Measurements from ENCODE around the gene CAPN2.

Gene CAPN2

GRCh38 chr1:223702735-223703667 is 9.3 kb upstream of the CAPN2 start:
- no peak for DNase-seq (ENCODE audit: low spot score)

GRCh38 chr1:223703668-223704013 is 8.7 kb upstream of the CAPN2 start:
- no peak for DNase-seq (ENCODE audit: low spot score)

- no peak for DNase-seq (ENCODE audit: low spot score)
Measured at GRCh38 chr1:223704921-223705878, 7.1 kb upstream of the CAPN2 start.

GRCh38 chr1:223706077-223706973 is 6.0 kb upstream of the CAPN2 start:
- no peak for DNase-seq (ENCODE audit: low spot score)

- DNase-seq (ENCODE audit: low spot score), result no peak
Measured at GRCh38 chr1:223707256-223708000, 4.9 kb upstream of the CAPN2 start.

DNA sequence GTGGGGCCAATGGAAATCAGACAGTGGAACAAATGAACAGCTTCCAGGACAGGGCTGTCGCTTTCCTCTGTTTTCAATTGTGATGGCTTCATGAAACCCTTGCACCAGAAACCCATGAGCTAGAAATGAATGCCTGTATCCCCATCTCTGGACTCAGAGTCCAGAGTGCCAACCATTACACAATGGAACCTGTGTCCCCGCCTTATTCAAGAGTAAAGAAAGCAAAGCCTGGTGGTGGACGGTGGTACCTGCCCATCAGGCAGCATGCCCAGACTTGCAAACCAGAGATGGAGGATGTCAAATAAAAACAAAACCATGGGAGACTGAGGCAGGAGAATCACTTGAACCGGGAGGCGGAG is 4.4 kb upstream of the CAPN2 start:
- DNase-seq (ENCODE audit: low spot score), result no peak

GRCh38 chr1:223708651-223709268 is 3.6 kb upstream of the CAPN2 start:
- no peak for DNase-seq (ENCODE audit: low spot score)

- DNase-seq (ENCODE audit: low spot score), result no peak
Measured at GRCh38 chr1:223709598-223709997, 2.7 kb upstream of the CAPN2 start.

DNA sequence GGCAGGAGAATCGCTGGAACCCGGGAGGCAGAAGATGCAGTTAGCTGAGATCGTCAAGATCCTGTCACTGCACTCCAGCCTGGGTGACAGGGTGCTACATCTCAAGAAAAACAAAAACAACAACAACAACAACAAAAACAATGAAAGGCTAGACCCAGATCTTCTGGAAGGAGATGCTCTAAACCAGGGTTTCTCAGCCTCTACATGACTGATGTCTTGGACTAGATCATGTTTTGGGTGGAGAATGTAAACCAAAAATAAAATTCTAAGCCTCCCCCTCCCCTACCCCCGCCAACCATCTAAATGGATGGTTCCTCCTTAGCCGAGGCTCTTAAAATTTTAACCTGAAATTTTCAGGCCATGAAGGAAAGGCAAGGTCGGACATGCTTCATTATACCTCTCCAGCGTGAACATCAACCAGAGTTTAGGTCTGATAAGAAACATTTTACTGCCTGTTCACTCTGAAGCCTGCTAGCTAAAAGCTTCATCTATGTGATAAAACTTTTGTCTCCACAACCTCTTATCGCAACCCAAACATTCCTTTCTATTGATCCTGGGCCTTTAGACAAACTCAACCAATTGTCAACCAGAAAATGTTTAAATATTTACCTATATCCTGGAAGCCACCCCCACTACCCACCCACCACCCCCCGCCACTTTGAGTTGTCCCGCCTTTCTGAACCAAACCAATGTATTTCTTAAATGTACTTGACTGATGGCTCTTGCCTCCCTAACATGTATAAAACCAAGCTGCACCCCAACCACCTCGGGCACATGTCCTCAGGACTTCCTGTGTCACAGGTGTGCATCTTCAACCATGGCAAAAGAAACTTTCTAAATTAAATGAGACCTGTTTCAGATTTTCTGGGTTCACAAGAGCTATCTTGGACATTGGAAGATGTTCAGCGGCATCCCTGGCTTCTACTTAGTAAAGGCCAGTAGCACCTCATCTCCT is 1.9 kb upstream of the CAPN2 start:
- no peak for DNase-seq (ENCODE audit: low spot score)

- no peak for DNase-seq (ENCODE audit: low spot score)
Measured at GRCh38 chr1:223711173-223711572, 1.2 kb upstream of the CAPN2 start.

DNA sequence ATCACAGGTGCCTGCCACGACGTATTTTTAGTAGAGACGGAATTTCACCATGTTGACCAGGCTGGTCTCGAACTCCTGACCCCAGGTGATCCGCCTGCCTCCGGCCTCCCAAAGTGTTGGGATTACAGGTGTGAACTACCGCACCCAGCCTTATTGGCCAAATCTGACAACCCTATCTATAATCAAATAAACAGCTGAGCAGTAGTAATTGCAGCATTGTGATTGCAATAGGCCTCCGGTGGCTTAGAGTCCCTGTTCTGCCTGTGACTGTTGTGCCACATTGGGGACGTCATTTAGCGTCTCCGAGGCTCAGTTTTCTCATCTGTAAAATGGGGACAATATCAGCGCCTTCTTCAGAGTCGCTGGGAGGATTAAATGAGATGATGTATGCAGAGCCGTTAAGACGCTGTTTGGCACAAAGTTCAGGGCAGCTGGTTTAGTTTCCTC is 569 bp upstream of the CAPN2 start:
- DNase-seq (ENCODE audit: low spot score), result peak; percentile 31

DNA sequence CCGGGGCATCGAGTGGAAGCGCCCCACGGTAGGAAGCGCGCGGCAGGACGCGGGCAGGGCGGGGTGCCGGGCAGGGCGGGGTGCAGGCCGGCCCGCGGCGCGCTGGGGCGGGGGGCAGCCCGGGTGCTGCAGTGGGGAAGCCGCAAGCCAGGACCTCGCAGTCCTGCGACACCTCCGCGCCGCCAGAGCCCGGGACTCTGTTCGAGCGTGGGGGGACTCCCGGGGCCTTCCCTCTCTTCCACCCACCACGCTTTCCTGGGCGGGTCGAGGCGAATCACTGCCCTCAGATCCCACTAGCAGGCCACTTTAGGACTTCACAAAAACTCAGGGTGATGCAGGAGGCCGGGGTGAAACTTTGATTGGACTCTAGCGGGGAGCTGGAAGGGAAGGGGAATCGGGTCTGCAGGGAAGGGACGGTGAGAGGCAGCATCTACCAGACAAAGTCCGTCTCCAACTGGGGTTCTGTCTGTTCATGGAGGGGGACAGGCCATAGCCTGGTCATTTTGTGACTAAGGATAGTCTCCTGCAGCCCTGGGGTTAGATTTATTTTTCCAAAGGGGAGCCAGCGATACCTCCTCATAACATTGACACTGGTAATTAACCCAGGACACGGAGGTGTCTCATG is 623 bp downstream of the CAPN2 start:
- DNase-seq (ENCODE audit: low spot score), result peak; percentile 36

DNA sequence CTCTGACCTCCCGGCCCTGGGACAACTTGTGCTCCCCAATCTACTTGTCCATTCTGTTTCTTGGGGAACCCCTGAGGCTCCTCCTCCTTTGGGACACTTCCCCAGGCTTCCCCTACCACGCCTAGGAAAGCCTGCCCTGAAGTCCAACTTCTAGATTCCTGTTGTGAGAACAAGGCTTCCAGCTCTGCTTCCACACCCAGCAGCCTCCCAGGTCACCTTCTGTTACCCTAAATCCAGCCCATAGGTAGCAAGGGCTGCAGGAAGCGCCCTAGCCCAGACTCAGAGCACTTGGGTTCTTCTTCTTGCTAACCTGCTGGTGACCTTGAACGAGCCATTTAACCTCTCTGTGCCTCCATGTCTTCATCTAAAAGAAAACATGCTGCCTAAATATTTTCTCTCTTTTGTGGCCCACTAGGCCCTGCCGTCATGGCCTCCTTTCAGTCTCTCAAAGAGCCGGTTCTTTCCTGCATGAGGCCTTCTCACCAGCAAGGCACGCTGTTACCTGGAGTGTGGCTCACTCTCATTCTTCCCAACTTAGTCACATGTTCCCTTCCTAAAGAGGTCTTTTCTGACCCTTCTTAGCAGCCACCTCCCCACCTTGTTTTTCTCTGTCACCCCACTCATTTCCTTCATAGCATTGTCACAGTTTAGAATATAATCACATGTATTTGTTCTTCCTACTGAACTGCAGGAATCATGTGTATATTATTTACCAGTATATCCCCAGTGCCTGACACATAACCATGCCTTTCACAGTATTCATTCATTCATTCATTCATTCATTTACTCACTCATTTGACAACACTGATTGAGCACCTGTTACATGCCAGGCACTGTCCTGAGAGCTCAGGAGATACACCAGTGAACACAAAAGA is 1.4 kb downstream of the CAPN2 start:
- DNase-seq (ENCODE audit: low spot score), result no peak

- DNase-seq (ENCODE audit: low spot score), result no peak
Measured at GRCh38 chr1:223714421-223714724, 2.0 kb downstream of the CAPN2 start.

DNA sequence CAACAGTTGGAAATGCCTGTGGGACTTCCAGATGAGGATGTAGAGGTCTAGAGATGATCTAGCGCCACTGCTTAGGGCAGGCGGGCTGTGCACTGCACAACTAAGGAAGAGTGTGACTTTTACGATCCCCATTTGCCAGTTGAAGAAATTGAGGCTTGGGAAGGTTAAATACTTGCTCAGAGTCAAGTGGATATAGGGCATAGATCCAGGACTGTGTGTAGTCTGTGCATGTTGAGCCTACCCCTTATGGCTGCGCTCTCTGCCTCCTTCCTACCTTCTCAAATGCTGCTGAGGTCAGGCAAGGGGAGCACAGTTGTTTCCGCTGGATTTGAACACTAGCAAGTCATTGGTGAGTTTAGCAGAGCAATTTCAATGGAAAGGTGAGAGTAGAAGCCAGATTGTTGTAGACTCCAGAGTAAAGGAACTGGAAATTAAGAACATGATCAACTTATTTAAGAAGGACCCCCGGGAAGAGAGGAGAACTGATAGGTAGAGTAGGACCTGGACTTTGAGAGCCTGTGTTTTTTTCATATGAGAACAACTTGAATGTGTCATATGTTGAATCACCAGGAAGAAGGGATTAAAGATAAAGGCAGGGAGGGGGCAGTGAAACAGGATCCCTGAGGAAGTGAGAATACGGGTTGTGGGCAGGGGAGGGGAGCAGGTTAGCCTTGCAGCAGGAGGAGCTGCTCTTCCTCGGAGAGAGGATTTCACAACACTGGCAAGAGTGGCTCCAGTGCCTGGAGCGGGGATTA is 2.7 kb downstream of the CAPN2 start:
- no peak for DNase-seq (ENCODE audit: low spot score)

- no peak for DNase-seq (ENCODE audit: low spot score)
Measured at GRCh38 chr1:223715604-223716172, 3.3 kb downstream of the CAPN2 start.

DNA sequence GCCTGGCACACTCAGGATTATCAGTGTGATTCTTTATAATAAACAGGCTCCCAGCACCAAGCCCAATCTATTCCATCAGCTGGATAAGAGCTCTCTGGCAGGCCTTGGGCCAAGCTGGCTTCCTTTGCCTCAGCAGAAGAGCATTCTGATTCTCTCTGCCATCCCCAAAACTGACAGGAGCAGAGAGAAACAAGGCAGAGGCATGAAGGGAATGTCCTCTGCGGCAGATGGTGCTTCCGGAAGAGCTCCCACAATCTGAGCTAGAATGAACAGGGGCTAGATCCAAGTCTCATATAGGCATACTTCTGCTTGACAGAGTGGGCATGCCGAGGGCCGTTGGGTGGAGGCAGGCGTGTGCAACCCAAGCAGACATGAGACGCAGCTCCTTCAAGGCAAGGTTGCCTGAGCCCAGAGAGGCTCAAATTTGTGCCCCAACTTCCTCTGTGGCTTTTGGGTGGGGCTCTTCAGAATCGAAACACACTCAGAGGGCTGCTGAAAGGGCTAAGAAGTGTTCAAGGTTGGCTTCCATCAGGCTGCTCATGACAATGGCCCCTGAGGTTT is 4.0 kb downstream of the CAPN2 start:
- DNase-seq (ENCODE audit: low spot score), result peak; percentile 82

Measured in CD4-positive, alpha-beta T cell treated with Interleukin-2 at 100 ng/mL for 4 hours (primary cell).